HL-60/S4 treated with phorbol 12-myristate 13-acetate at 8.2 ng/mL for 4 days and 3 days (cell line): ENCODE data around the gene CDKAL1.
"Not testable (repeated sequence)": the region's sequence is repeated elsewhere in the genome, so short reads cannot be mapped to it uniquely, and the experiment has no call there.

Experiments
- in situ Hi-C: fragments of 300-500 bp; cut with MboI; formaldehyde crosslinking; loops from 2 replicates; pipeline ENCODE4 v1.15.0; 2022; ENCODE audit warnings: low sequenced_read_pairs

CDKAL1 gene

DNA sequence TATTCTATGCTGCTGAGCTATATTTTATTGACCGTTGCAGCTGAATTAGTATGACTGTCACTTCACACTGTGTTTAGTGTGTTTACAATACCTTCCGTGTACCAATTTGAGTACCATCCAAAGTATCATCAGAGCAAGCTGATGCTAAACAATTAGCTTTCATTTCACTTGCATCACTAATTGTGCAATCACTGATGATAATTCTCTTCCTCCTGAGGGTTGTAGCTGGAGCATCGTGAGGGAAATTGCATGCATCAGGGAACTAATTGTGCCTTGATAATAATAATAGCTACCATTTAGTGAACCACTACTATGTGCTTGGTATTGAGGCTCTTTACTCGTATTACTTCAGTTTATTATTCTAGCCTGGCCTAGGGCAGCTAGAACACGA is 674.5 kb downstream of the CDKAL1 start:
- in situ Hi-C loops, result no loop called here

DNA sequence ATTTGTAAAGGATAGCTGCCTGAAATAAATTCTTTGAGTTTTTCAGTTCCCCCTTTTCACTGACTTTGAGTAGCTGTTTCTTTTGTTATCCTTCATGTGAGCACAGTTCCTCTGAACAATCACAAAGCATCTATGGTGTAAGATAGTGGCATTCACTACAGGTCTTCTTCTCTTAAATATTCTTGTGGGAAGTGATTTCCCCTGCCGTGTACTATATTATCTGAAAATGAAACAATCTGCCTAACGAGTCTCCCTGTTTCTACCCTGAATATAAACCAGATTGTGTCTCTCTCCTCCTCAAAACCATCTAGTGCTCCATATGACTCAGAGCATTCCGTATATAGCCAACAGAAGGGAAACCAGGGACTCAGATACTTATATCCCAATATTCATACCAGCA is 679.2 kb downstream of the CDKAL1 start:
- in situ Hi-C loops, result no loop called here

DNA sequence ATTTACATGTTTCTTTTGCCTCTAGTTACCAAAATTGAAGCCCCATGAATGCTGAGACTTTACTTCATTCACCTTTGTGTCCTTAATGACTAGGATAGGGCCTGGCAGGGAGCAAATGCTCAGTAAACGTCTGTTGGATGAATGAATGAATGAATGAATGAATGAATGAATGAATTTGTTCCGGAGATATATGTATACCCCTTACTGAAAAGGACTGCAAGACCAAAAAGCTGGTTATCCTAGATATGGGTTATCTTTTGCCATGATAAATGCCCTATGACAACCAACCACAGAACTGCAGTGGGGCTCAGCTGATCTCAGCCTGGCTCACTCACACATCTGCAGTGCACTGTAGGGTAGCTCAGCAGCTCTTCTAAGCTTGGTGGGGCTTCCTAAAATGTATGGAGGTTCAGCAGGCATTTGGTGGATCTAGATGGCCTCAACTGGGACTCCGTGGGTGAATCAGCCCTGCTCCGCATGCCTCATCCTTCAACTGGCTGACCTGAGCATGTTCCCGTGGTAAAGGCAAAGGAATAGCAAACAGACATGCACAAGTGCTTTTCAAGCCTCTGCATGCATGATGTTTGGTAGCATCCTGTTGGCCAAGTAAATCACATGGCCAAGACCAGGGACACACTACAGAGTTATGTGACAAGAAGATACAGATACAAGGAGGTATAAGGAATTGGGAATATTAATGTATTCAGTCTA is 680.6 kb downstream of the CDKAL1 start:
- in situ Hi-C loops, result no loop called here

DNA sequence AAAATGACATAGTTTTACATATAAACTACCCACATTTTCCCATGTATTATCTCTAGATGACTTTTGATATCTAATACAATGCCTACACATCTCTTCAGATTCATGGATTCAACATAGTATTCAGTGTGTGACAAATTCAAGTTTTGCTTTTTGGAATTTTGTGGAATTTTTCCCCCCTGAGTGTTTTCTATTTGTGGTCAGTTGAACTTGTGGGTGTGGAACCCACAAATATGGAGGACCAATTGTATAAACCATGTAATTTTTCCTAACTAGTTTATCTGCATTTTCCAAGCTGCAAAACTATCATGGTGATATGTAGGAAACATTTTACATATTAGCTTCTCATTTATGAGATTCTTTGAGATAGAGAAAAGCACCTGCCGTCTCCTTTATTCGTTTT is 685.0 kb downstream of the CDKAL1 start:
- in situ Hi-C loops, result no loop called here

DNA sequence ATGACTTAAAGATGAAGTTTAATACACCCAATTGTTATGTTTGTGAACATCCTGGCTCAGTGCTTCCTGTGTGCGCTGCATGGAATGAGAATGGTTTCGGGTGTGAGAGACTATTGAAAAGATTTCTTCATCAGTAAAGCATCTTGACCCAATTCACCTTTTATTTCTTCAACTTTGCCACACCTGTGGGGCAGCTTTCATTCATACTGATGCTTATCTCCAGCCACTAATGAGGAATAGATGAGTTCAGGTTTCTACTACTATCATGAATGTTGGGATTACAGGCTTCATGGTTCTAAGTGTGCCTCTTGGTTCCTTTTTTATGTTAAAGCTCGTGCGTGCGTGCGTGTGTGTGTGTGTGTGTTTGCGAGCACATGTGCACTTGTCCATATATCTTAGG is 685.6 kb downstream of the CDKAL1 start:
- in situ Hi-C loops, result no loop called here

DNA sequence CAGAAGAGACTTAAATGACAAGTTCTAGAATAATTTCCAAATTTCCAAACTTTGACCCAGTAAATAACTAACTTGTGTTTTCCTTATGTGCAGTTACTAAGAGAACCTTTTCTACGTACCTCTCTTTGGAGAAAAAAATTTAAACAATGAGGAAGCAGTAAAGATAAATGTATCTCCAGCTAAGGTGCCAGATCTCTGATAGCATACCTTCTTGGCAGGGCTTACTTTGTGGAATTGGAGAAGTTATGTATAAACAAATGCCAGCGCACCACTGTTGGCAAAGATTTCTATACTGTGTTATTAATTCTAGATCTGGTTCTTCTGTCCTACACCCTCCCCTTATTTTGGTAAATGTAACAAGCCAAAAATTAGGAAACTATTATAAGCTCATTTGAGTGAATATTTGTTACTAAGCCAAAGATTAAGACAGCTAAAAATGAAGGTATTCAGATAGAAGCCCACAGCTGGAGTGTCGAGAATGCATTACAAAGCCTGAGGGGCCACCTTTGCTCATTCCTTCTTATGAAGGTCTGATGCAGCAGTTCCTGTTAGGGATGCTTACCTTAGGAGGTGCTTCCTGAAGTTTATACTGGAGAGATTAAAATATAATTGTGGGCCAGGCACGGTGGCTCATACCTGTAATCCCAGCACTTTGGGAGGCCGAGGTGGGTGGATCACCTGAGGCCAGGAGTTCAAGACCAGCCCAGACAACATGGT is 686.2 kb downstream of the CDKAL1 start:
- in situ Hi-C loops, result no loop called here

DNA sequence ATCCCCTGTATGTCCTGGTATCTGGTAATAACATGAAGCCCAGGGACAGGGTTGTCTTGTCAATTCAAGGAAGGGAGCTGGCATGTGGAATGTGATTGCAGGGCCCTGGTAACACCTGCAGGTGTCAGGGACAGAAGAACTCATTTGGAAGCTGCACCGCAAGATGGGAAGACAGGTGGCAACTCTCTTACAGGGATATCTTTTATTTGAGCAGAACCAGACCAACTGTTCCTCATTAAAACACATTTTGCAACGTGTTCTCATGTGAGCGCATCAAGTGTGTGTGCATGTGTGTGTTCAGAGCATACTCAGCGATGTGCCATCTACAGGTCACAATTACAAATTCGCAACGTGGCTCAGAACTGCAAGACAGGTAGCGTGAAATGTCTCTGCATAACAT is 688.4 kb downstream of the CDKAL1 start:
- in situ Hi-C loops, result no loop called here

DNA sequence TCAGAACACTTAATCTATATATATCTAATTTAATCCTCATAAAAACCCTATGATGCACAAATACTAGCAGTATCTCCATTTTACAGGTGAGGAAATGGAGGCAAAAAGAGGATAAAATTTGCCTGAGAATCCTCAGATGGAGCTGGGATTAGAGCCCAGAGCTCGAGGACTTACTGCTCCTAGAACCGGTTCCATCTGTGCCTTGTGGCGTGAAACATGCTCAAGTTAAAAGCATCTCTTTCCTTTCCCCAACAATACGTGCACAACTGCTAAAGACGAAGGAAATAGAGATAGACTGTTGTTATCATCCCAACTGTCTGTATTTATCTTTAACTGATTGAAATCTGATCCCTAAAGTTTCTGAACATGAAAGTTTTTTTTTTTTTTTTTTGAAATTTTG is 691.7 kb downstream of the CDKAL1 start:
- in situ Hi-C loops, result no loop called here

DNA sequence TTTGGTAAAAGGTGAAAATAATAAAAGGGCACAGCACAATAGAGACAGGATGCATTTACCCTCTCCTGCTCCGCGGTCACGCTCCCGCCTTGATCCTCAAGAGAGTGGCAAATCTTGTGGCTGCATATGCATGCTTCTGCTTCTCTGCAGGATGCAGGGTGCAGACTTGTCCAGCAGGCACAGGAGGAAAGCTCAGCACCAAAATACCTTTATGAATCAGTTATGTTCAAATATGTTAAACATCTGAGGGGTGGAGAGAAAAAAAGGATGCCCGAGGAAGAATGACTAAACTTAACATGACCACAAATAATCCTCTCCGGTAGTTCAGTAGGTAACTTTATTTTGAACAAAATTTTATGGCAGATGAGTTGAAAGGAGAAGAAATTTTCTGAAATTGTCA is 693.2 kb downstream of the CDKAL1 start:
- in situ Hi-C loops, result no loop called here

DNA sequence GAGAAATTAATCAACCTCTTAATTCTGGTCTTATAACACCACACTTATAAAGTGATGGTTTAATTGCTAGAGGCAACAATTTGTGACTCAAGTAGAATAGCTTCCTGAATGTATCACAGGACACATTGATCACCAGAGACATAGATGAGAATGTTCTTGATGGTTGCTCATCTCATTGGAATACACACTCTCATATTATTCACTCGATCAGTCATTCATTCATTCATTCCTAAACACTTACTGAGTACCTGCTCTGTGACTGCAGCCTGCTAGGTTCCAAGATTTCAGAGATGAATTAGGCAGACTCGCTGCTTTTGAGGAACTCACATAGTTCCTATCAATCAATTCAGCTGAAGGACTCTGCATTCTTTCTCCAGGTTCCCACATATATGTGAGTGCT is 694.2 kb downstream of the CDKAL1 start:
- in situ Hi-C loops, result no loop called here

DNA sequence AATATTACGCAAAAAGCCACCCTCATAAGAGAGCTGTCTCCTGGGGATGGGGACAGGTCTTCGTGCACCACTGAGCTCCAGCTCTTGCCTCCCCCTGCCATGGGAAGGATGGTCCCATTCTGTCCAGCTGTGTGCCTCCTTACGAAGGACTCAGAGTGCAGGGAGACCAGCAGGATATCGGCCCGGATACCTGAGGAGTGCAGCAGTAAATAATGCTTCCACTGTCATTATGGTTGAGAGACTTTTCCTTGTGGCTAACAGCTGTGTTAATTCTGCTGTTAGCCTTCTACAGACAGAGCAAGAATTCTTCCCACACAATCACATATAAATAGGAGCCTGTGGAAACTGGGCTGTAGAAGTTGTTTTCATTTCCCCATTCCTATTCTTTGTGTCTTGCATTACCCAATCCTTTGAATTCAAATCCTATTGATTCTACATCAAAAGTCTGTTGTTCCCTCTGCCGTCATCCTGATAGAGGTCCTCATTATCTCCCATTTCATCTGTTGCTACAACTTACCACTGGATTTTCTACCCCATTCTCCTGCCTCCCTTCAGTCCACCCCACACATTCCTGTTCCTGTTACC is 694.7 kb downstream of the CDKAL1 start:
- in situ Hi-C loops, result no loop called here

DNA sequence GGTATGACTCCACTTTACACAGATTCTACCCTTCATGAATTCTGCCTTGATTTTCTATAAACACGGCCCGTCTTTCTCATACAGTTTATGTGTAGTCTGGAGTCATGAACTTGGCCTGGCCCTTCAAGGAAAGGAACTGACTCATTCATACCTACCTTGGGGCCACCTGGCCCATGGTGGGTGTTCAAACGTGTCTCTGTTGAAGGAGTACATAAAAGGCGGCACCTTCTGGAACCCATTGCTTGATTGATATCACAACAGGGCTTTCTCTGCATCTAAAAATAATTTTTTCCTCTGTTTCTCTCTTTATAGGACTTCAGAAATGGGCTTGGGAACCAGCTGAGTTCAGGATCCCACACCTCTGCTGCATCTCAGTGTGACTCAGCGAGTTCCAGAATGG is 696.3 kb downstream of the CDKAL1 start:
- in situ Hi-C loops, result no loop called here

DNA sequence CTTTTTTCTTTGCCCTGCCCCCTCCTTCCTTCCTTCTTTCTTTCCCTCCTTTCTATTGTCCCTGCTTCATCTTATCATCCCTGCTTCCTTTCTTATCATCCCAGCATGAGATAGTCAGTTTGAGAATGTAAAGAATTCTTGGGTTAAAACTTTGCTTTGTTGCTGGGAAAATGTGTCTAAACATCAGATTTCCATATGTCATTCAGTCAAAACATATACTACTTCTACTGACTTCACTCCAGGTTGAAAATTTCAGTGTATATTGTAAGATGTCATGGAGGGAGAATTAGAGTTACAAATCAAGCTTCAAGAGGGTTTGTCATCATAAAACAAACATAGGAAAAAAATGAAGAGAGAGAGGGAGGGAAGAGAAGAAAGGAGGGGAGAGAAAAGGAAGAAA is 700.9 kb downstream of the CDKAL1 start:
- in situ Hi-C loops, result no loop called here

DNA sequence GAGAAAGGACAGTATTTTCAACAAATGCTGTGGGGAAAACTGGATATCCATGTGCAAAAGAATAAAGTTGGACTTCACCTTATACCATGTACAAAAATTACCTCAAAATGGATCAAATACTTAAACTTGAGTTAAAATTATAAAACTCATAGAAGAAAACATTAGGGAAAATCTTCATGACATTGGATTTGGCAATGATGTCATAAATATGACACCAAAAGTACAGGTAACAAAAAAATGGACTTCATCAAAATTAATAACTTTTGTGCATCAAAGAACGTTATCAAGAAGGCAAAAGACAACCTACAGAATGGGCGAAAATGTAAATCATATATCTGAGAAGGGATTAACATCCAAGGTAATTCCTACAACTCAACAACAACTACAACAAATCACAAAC is 704.0 kb downstream of the CDKAL1 start:
- in situ Hi-C loops, result no loop called here

DNA sequence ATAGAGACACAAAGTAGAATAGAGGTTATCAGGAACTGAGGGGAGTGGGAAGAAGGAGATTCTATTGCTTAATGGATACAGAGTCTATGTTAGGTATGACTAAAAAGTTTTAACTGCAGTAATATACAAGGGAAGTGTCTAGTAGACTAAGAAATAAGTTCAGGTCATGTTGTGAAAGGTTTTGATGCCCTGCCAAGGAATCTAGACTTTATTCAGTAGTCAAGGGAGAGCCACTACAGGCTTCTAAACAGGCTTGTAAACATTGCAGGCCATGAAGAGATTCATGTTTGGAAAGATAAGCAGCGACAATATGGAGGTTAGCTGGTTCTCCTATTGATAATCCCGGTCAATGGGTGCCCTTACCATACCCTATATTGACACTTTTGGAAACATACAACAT is 706.5 kb downstream of the CDKAL1 start:
- in situ Hi-C loops, result no loop called here

DNA sequence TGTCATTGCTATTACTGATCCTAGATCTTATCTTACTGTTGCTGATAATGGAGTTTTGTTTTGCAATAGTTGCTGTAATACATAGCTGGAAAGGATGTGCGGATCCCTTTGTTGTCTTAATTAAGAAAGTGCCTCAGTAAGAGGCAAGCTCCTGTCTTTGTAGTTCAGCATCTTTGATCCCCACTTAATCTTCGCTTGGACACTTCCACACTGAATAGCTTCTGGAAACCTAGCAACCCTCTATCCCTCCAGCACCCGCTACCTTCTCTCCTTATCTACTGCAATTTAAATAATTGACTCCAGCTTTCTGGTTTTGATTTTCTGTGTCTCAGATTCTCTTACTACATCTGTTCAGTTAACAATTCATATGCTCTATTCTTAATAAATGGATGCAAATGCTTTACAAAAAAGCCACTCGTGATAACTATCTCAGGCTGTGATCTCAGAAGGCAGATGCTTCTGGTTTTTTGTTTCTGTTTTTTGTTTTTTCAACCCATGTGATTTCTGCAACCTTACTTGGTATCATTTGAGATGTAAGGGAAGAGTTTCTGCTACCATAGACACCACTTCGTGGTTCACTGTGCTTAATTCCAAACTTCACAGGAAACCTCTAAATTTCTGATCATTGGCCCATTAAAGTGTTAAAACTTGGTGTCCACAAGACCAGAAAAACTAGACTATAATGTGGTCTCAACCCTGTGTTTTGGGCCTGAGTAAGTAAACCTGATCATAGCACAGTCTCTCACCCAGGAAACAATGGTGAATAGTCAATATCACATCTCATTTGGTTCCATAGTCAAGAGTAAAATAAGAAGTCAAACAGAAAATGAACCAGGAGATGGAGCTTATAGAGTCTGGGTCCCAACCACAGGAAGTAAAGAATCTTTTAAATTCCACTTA is 707.2 kb downstream of the CDKAL1 start:
- in situ Hi-C loops, result no loop called here

DNA sequence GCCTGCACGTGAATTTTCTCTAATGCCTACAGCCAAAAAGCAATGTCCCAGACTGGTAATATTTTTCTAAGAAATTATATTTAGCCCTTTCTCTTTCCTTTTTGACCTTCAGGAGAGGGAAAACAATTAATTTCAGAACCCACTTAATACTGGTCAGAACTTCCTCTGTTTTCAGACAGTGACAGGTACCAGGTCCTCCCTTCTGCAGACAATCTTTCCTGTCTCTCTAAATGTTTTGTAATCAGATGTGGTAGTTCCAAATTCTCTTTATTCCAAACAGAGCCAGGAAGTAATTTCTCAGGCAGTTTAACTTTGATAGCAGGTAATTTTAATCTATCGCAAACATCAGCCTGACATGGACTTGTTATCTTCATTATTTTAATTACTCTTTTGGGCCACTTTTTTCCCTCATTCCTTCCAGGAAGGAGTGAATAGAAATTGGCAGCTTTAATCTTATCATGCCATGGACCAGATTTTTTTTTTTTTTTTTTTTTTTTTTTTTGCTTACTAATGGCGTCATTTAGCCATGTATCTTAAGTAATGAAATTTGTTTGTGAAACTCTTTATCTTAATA is 710.7 kb downstream of the CDKAL1 start:
- in situ Hi-C loops, result no loop called here

DNA sequence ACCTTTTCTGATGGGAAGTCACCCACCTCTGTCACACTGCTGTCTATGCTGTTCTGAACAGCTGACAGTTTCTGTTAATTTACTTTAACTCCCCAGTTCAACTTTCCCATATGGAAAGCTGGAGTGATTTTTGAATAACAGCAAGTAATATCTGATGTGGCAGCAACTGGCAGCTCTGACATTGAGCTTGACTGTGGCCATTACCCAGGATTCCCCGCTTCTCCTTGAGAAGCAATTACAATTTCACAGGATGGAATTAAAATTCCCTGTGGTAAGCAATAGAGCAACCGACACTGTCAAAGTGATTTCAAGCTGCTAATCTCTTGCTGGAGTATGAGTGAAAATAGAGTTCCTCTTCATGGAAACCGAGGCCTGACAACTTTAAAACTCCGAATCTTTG is 711.2 kb downstream of the CDKAL1 start:
- in situ Hi-C loops, result no loop called here

DNA sequence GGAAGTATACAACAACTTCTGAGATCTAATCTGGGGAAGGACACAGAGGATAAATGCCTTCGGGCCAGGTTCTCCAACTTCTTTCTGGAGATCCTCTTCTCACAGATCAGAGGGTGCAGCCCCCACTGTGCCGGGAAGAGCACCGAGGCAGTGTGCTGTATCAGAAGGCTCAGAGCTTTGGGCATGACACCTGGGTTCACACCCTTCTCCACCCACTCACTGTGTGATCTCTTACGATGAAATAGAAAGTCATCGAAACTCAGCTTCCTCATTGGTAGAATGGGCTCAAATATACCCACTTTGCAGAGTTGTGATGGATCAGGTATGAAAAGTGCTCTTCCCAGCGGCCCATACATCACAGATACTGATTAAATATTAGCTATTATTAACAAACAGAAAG is 711.8 kb downstream of the CDKAL1 start:
- in situ Hi-C loops, result no loop called here

DNA sequence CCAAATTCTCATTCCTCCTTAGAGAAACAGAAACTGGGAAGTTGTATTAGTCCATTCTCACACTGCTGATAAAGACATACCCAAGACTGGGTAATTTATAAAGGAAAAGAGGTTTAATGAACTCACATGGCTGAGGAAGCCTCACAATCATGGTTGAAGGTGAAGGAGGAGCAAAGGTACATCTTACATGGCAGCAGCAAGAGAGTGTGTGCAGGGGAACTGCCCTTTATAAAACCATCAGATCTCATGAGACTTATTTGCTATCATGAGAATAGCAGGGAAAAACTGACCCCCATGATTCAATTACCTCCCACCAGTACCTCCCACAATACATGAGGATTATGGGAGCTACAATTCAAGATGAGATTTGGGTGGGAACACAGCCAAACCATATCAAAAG is 720.2 kb downstream of the CDKAL1 start:
- in situ Hi-C loops, result not testable (repeated sequence)

DNA sequence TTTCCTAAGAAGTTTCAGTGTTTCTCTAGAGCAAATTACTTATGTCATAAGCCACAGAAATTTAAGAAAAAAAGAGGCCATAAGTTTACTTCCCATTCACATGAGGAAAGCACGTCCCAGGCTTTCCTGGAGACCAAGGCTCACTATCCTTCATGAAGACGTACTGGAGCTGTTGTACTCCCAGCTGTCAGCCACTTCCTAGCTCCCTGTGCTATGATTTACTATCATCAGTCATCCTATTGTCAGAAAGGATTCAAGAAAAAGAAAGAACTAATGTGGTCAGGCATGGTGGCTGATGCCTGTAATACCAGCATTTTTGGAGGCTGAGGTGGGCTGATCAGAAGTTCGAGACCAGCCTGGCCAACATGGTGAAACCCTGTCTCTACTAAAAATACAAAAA is 721.9 kb downstream of the CDKAL1 start:
- in situ Hi-C loops, result no loop called here
